ENCODE measurements around the gene SLC35A2.

The SLC35A2 gene

DNA sequence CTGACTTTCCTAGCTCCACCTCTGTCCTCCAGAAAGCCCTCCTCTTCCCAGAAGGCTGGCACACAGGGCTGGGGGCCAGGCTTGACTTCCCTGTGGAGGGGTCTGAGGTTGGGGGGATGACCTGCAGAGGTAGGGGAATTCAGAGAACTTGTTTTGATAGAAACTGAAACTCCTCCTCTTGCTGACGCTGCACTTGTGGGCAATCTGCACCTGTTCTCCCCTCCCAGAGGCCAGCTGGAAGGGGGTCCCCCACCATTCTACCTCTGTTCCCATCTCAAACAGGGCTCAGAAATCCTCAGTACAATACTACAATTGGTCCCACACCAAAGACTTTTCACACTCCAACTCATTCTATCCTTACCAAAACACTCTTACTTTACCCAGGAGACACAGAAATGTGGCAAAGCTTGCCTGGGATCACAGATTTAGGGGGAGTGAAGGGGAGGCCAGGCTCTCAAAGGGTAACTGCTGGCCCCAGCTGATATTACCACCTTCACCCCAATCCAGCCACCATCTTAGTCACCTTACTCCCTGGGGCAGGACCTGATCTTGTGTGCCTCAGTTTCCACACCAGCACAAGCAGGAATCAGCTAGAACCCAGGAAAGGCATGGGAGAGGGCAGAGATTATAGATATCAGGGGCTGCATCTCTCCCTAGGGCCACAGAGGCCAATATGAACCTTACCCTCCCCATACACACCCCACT lies 27.4 kb upstream of the SLC35A2 start:
- no peaks in the 10 kb centered on the region for H3K27me3 ChIP-seq (ENCODE audit: control insufficient read depth, insufficient read depth, low read length)
- no peak overlapping the region for H3K4me3 ChIP-seq (ENCODE audit: low read length)
- peaks cover 1% of the 10 kb centered on the region for H3K36me3 ChIP-seq (ENCODE audit: control insufficient read depth, insufficient read depth, low read length)
- H3K4me1 ChIP-seq (ENCODE audit: control insufficient read depth, insufficient read depth, low read length): no peaks in the 10 kb centered on the region
- no peak overlapping the region for H3K9ac ChIP-seq (ENCODE audit: low read length)
- H3K27ac ChIP-seq (ENCODE audit: low read depth, low read length): no peak overlapping the region

- Histone ChIP-seq H3K27me3 (ENCODE audit: control insufficient read depth, insufficient read depth, low read length) (no peaks in the 10 kb centered on the region), H3K4me3 (ENCODE audit: low read length) (no peak overlapping the region), H3K36me3 (ENCODE audit: control insufficient read depth, insufficient read depth, low read length) (peaks cover 3% of the 10 kb centered on the region), H3K9ac (ENCODE audit: low read length) (no peak overlapping the region), H3K4me1 (ENCODE audit: control insufficient read depth, insufficient read depth, low read length) (no peaks in the 10 kb centered on the region), H3K27ac (ENCODE audit: low read depth, low read length) (no peak overlapping the region)
Measured at GRCh38 chrX:48937054-48937907, 25.8 kb upstream of the SLC35A2 start.

- H3K4me1 ChIP-seq (ENCODE audit: control insufficient read depth, insufficient read depth, low read length): no peaks in the 10 kb centered on the region
- H3K36me3 ChIP-seq (ENCODE audit: control insufficient read depth, insufficient read depth, low read length): peaks cover 3% of the 10 kb centered on the region
- H3K27me3 ChIP-seq (ENCODE audit: control insufficient read depth, insufficient read depth, low read length): no peaks in the 10 kb centered on the region
- no peak overlapping the region for H3K9ac ChIP-seq (ENCODE audit: low read length)
- no peak overlapping the region for H3K4me3 ChIP-seq (ENCODE audit: low read length)
- no peak overlapping the region for H3K27ac ChIP-seq (ENCODE audit: low read depth, low read length)
Measured at GRCh38 chrX:48936429-48937053, 25.1 kb upstream of the SLC35A2 start.

- Histone ChIP-seq H3K4me3 (ENCODE audit: low read length) (no peak overlapping the region), H3K27me3 (ENCODE audit: control insufficient read depth, insufficient read depth, low read length) (no peaks in the 10 kb centered on the region), H3K9ac (ENCODE audit: low read length) (no peak overlapping the region), H3K27ac (ENCODE audit: low read depth, low read length) (no peak overlapping the region), H3K36me3 (ENCODE audit: control insufficient read depth, insufficient read depth, low read length) (peaks cover 3% of the 10 kb centered on the region), H3K4me1 (ENCODE audit: control insufficient read depth, insufficient read depth, low read length) (no peaks in the 10 kb centered on the region)
Measured at GRCh38 chrX:48935301-48935670, 23.8 kb upstream of the SLC35A2 start.

DNA sequence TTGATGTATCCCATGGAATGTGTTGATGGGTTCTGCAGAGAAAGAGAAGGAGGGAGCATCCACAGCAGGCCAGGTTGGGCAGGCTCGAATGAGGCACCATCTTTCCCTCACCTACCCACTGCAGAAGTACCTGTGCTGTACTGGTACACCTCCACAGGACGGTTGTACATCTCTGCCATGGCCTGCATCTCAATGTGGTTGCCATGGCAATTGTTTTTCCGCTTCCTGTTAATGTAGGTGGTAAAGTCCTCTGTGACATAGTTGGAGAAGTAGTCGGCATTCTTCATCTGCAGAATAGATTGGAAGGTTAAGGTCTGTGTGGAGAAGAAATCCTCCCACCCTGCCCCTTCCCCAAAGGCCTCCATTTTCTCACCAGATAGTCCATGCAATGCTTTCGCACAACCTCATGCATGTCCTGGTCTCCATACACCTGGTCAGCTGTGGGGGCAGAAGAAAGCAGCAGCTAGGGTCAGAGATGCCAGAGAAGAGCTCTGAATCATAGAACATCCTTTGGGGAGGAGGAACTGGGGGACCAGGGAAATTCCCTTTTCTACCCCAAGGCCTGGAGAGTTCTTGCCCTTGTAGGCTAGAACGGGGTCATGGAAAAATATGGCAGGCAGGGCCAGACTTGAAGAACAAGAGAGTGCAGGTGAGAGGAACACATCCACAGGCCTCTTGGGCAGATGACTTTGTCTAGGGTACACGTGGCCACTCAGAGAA lies 23.3 kb upstream of the SLC35A2 start:
- no peaks in the 10 kb centered on the region for H3K4me1 ChIP-seq (ENCODE audit: control insufficient read depth, insufficient read depth, low read length)
- no peak overlapping the region for H3K27ac ChIP-seq (ENCODE audit: low read depth, low read length)
- H3K36me3 ChIP-seq (ENCODE audit: control insufficient read depth, insufficient read depth, low read length): peaks cover 3% of the 10 kb centered on the region
- no peak overlapping the region for H3K9ac ChIP-seq (ENCODE audit: low read length)
- no peaks in the 10 kb centered on the region for H3K27me3 ChIP-seq (ENCODE audit: control insufficient read depth, insufficient read depth, low read length)
- H3K4me3 ChIP-seq (ENCODE audit: low read length): no peak overlapping the region

DNA sequence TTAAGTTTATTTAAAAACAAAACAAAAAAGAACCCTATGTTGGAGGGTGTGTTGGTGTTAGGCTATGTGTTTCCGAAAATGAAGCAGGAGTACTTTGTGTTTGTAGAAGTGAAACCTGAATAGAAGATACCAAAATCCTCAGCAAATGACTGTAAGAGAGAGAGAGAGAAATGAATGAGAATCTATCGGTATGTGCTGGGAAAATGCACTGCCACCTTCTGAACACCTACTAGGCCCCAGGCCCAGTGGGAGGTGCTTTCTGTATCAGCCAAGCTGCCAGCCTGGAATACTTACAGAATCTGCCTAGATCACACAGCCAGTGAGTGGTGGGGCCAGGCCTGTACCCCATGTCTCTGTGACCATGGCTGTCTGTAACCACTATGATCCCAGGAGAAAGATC lies 22.3 kb upstream of the SLC35A2 start:
- Histone ChIP-seq H3K4me3 (ENCODE audit: low read length) (no peak overlapping the region), H3K27me3 (ENCODE audit: control insufficient read depth, insufficient read depth, low read length) (no peaks in the 10 kb centered on the region), H3K36me3 (ENCODE audit: control insufficient read depth, insufficient read depth, low read length) (peaks cover 3% of the 10 kb centered on the region), H3K27ac (ENCODE audit: low read depth, low read length) (no peak overlapping the region), H3K4me1 (ENCODE audit: control insufficient read depth, insufficient read depth, low read length) (no peaks in the 10 kb centered on the region), H3K9ac (ENCODE audit: low read length) (no peak overlapping the region)

GRCh38 chrX:48927736-48928382 lies 16.4 kb upstream of the SLC35A2 start:
- H3K4me3 ChIP-seq (ENCODE audit: low read length): no peak overlapping the region
- no peaks in the 10 kb centered on the region for H3K36me3 ChIP-seq (ENCODE audit: control insufficient read depth, insufficient read depth, low read length)
- H3K27ac ChIP-seq (ENCODE audit: low read depth, low read length): no peak overlapping the region
- H3K27me3 ChIP-seq (ENCODE audit: control insufficient read depth, insufficient read depth, low read length): no peaks in the 10 kb centered on the region
- no peak overlapping the region for H3K9ac ChIP-seq (ENCODE audit: low read length)
- H3K4me1 ChIP-seq (ENCODE audit: control insufficient read depth, insufficient read depth, low read length): no peaks in the 10 kb centered on the region

GRCh38 chrX:48927123-48927522 lies 15.7 kb upstream of the SLC35A2 start:
- no peak overlapping the region for H3K4me3 ChIP-seq (ENCODE audit: low read length)
- H3K27ac ChIP-seq (ENCODE audit: low read depth, low read length): no peak overlapping the region
- no peaks in the 10 kb centered on the region for H3K36me3 ChIP-seq (ENCODE audit: control insufficient read depth, insufficient read depth, low read length)
- no peak overlapping the region for H3K9ac ChIP-seq (ENCODE audit: low read length)
- no peaks in the 10 kb centered on the region for H3K4me1 ChIP-seq (ENCODE audit: control insufficient read depth, insufficient read depth, low read length)
- no peaks in the 10 kb centered on the region for H3K27me3 ChIP-seq (ENCODE audit: control insufficient read depth, insufficient read depth, low read length)

- no peaks in the 10 kb centered on the region for H3K36me3 ChIP-seq (ENCODE audit: control insufficient read depth, insufficient read depth, low read length)
- H3K27me3 ChIP-seq (ENCODE audit: control insufficient read depth, insufficient read depth, low read length): no peaks in the 10 kb centered on the region
- H3K4me3 ChIP-seq (ENCODE audit: low read length): no peak overlapping the region
- no peak overlapping the region for H3K9ac ChIP-seq (ENCODE audit: low read length)
- no peaks in the 10 kb centered on the region for H3K4me1 ChIP-seq (ENCODE audit: control insufficient read depth, insufficient read depth, low read length)
- no peak overlapping the region for H3K27ac ChIP-seq (ENCODE audit: low read depth, low read length)
Measured at GRCh38 chrX:48924270-48924669, 12.8 kb upstream of the SLC35A2 start.

GRCh38 chrX:48923771-48924170 lies 12.3 kb upstream of the SLC35A2 start:
- no peaks in the 10 kb centered on the region for H3K4me1 ChIP-seq (ENCODE audit: control insufficient read depth, insufficient read depth, low read length)
- H3K27me3 ChIP-seq (ENCODE audit: control insufficient read depth, insufficient read depth, low read length): no peaks in the 10 kb centered on the region
- H3K27ac ChIP-seq (ENCODE audit: low read depth, low read length): no peak overlapping the region
- H3K36me3 ChIP-seq (ENCODE audit: control insufficient read depth, insufficient read depth, low read length): no peaks in the 10 kb centered on the region
- H3K9ac ChIP-seq (ENCODE audit: low read length): no peak overlapping the region
- H3K4me3 ChIP-seq (ENCODE audit: low read length): no peak overlapping the region

GRCh38 chrX:48920718-48921104 lies 9.3 kb upstream of the SLC35A2 start:
- H3K36me3 ChIP-seq (ENCODE audit: control insufficient read depth, insufficient read depth, low read length): no peaks in the 10 kb centered on the region
- H3K4me1 ChIP-seq (ENCODE audit: control insufficient read depth, insufficient read depth, low read length): no peaks in the 10 kb centered on the region
- no peak overlapping the region for H3K9ac ChIP-seq (ENCODE audit: low read length)
- no peak overlapping the region for H3K27ac ChIP-seq (ENCODE audit: low read depth, low read length)
- H3K27me3 ChIP-seq (ENCODE audit: control insufficient read depth, insufficient read depth, low read length): no peaks in the 10 kb centered on the region
- H3K4me3 ChIP-seq (ENCODE audit: low read length): no peak overlapping the region
